A673 (cell line): ENCODE measurements around the gene PPP2R5C.

Experiments used
- CTCF ChIP-seq: fragments of 300-800, 200-600 bp; sonication (generic); conservative IDR thresholded peaks from 2 replicates; pipeline ENCODE4 v1.5.1; 2017; ENCODE audit warnings: low read depth, mild to moderate bottlenecking, antibody characterized with exemption, low read length, moderate library complexity, mixed read lengths
- EZH2 ChIP-seq: fragments of 200-600 bp; sonication (generic); IDR thresholded peaks from 2 replicates; pipeline ENCODE4 v1.6.1; 2017; ENCODE audit warnings: borderline replicate concordance, low read depth, mild to moderate bottlenecking, mixed read lengths, antibody characterized with exemption, low read length; ENCODE audit not compliant: poor library complexity, severe bottlenecking

- TF ChIP-seq CTCF (no peak), EZH2 (no peak)
These were observed 182.9 kb downstream of the PPP2R5C start for GRCh38 chr14:101944451-101944850.
